GM23248 (cell line): Measurements from ENCODE around the gene HBA1. TPM values are rescaled to one million over a fixed set of nuclear protein-coding genes. Genes with fewer than 3 reads are reported as not detected.
A peak's percentile ranks its signal among the peaks of the same experiment; 100 is the strongest.
"Not testable (repeated sequence)": the region's sequence is repeated elsewhere in the genome, so short reads cannot be mapped to it uniquely, and the experiment has no call there.

Experiments used
- DNase-seq: peaks from one replicate; pipeline ENCODE4 v3.0.0-alpha.2; 2015
- H2AFZ ChIP-seq: fragments of 200-600 bp; sonication (generic); 2 replicates; pipeline ENCODE4 v1.6.1; 2016; ENCODE audit warnings: antibody characterized with exemption
- H3F3A ChIP-seq: fragments of 200-600 bp; sonication (generic); 2 replicates; pipeline ENCODE4 v1.6.1; 2016; ENCODE audit warnings: mild to moderate bottlenecking, antibody characterized with exemption, mixed run types; ENCODE audit not compliant: insufficient read depth
- H3K27ac ChIP-seq: fragments of 200-600 bp; sonication (generic); 2 replicates; pipeline ENCODE4 v1.5.1; 2016; ENCODE audit warnings: mild to moderate bottlenecking
- H3K27me3 ChIP-seq: fragments of 200-600 bp; sonication (generic); replicated peaks from 2 replicates; pipeline ENCODE4 v1.6.1; 2016; ENCODE audit warnings: mild to moderate bottlenecking; ENCODE audit not compliant: insufficient read depth
- H3K36me3 ChIP-seq: fragments of 200-600 bp; sonication (generic); 2 replicates; pipeline ENCODE4 v1.6.1; 2016; ENCODE audit warnings: low read depth, mild to moderate bottlenecking
- H3K4me1 ChIP-seq: fragments of 200-600 bp; sonication (generic); 2 replicates; pipeline ENCODE4 v1.6.1; 2016; ENCODE audit warnings: mild to moderate bottlenecking; ENCODE audit not compliant: insufficient read depth
- H3K4me2 ChIP-seq: fragments of 200-600 bp; sonication (generic); one replicate; pipeline ENCODE4 v1.6.1; 2016; ENCODE audit warnings: mild to moderate bottlenecking; ENCODE audit not compliant: unreplicated experiment
- H3K4me3 ChIP-seq: fragments of 200-600 bp; sonication (generic); 2 replicates; pipeline ENCODE4 v1.5.1; 2016; ENCODE audit warnings: mild to moderate bottlenecking
- H3K79me2 ChIP-seq: fragments of 200-600 bp; sonication (generic); 2 replicates; pipeline ENCODE4 v1.6.1; 2016; ENCODE audit warnings: mild to moderate bottlenecking; ENCODE audit not compliant: insufficient read depth
- H3K9ac ChIP-seq: fragments of 200-600 bp; sonication (generic); 2 replicates; pipeline ENCODE4 v1.6.1; 2016; ENCODE audit warnings: mild to moderate bottlenecking
- H3K9me2 ChIP-seq: fragments of 200-600 bp; sonication (generic); 2 replicates; pipeline ENCODE4 v1.6.1; 2016; ENCODE audit warnings: mixed run types, mild to moderate bottlenecking, moderate library complexity; ENCODE audit not compliant: insufficient read depth
- H3K9me3 ChIP-seq: fragments of 200-600 bp; sonication (generic); one replicate; pipeline ENCODE4 v1.6.1; 2017; ENCODE audit warnings: low read depth
- H4K20me1 ChIP-seq: fragments of 200-600 bp; sonication (generic); 2 replicates; pipeline ENCODE4 v1.6.0; 2016; ENCODE audit not compliant: insufficient read depth
- EZH2 ChIP-seq: fragments of 200-600 bp; sonication (generic); IDR thresholded peaks from 2 replicates; pipeline ENCODE4 v1.6.1; 2018; ENCODE audit warnings: antibody characterized with exemption, mild to moderate bottlenecking; ENCODE audit not compliant: insufficient read depth, poor library complexity, severe bottlenecking
- EZH2phosphoT487 ChIP-seq: fragments of 200-600 bp; sonication (generic); IDR thresholded peaks from 2 replicates; pipeline ENCODE4 v1.6.1; 2018; ENCODE audit warnings: antibody characterized with exemption, moderate library complexity, mild to moderate bottlenecking, low read depth; ENCODE audit not compliant: insufficient read depth
- WGBS, 2 experiments: methylation state at CpG; one replicate each; pipeline ENCODE4 v1.1.6; 2015 to 2017; ENCODE audit warnings: low lambda C conversion rate in 2 of 2, low coverage in 1 of 2; ENCODE audit errors: missing lambda C conversion rate in 2 of 2; 5-methylcytosine and 5-hydroxymethylcytosine counted together
- in situ Hi-C: fragments of 300-500 bp; cut with MboI; formaldehyde crosslinking; loops from 2 replicates; pipeline ENCODE4 v1.15.0; 2020
- polyA plus RNA-seq: library from polyadenylated mRNA; unstranded; fragments of >200 nt; fragmentation: Nextera tagmentation; extraction: Ambion mirVana; gene quantifications from 2 replicates; pipeline ENCODE4 v1.2.1, GENCODE V29; 2016
- total RNA-seq: library from RNA; depleted of rRNA; stranded (reverse); fragments of >200 nt; shearing (Covaris generic); gene quantifications from 2 replicates; pipeline ENCODE4 v1.2.3, GENCODE V29; 2014

HBA1 gene
- total and polyA plus RNA-seq, 2 experiments from 2014 or later, result not detected

- no peak for TF ChIP-seq EZH2
- TF ChIP-seq EZH2phosphoT487, result no peak
- Histone ChIP-seq H3K27me3 (peaks cover 23% of the 10 kb centered on the region), H3K79me2 (no peaks in the 10 kb centered on the region), H3K9me2 (no peaks in the 10 kb centered on the region), H3K36me3 (no peaks in the 10 kb centered on the region), H3K9ac (no peak overlapping the region), H3K4me3 (peak overlapping the region; percentile 68), H3K27ac (no peak overlapping the region), H4K20me1 (no peaks in the 10 kb centered on the region), H3K4me1 (no peaks in the 10 kb centered on the region), H3F3A (no peaks in the 10 kb centered on the region), H3K9me3 (no peaks in the 10 kb centered on the region), H3K4me2 (no peak overlapping the region), H2AFZ (peak overlapping the region; percentile 75)
- in situ Hi-C loops, result no loop called here
- 49 to 58% methylated on average over 7 of the region's 7 CpGs for WGBS, 2 experiments
- no peak for DNase-seq
Measured at GRCh38 chr16:155031-155398, 21.5 kb upstream of the HBA1 start.

- Histone ChIP-seq H3K9me3 (no peaks in the 10 kb centered on the region), H3K79me2 (no peaks in the 10 kb centered on the region), H2AFZ (no peak overlapping the region), H3K36me3 (no peaks in the 10 kb centered on the region), H3K4me3 (no peak overlapping the region), H3K4me2 (no peak overlapping the region), H3F3A (no peaks in the 10 kb centered on the region), H3K9me2 (no peaks in the 10 kb centered on the region), H4K20me1 (no peaks in the 10 kb centered on the region), H3K9ac (no peak overlapping the region), H3K27ac (no peak overlapping the region), H3K27me3 (peaks cover 18% of the 10 kb centered on the region), H3K4me1 (no peaks in the 10 kb centered on the region)
- TF ChIP-seq EZH2phosphoT487, result no peak
- TF ChIP-seq EZH2, result no peak
- in situ Hi-C loops, result no loop called here
- no peak for DNase-seq
- WGBS, 2 experiments, result 32 to 37% methylated on average over 6 of the region's 6 CpGs
Measured at GRCh38 chr16:159136-159849, 17.2 kb upstream of the HBA1 start.

- in situ Hi-C loops, result not testable (repeated sequence)
- 61% methylated on average over 19 of the region's 20 CpGs; no CpG with 5 or more reads in 1 of the 2 experiments for WGBS, 2 experiments
Measured at GRCh38 chr16:160242-160641, 16.2 kb upstream of the HBA1 start.

GRCh38 chr16:160691-161190 lies 15.7 kb upstream of the HBA1 start:
- Histone ChIP-seq H3F3A (no peaks in the 10 kb centered on the region), H3K4me2 (no peak overlapping the region), H3K4me3 (no peak overlapping the region), H3K9me2 (no peaks in the 10 kb centered on the region), H4K20me1 (no peaks in the 10 kb centered on the region), H3K79me2 (no peaks in the 10 kb centered on the region), H3K27ac (no peak overlapping the region), H3K4me1 (no peaks in the 10 kb centered on the region), H3K9ac (no peak overlapping the region), H3K9me3 (no peaks in the 10 kb centered on the region), H2AFZ (no peak overlapping the region), H3K36me3 (no peaks in the 10 kb centered on the region), H3K27me3 (peaks cover 16% of the 10 kb centered on the region)
- in situ Hi-C loops, result no loop called here
- 42 to 50% methylated on average over 9 to 18 of the region's 18 CpGs for WGBS, 2 experiments
- DNase-seq, result no peak
- TF ChIP-seq EZH2, result no peak
- TF ChIP-seq EZH2phosphoT487, result no peak

More at GRCh38 chr16:160242-160641, 16.2 kb upstream of the HBA1 start:
- not testable (repeated sequence) for H3K79me2 ChIP-seq, H4K20me1 ChIP-seq, H3K36me3 ChIP-seq, H2AFZ ChIP-seq, DNase-seq, H3K9me2 ChIP-seq, H3K4me2 ChIP-seq, H3K4me3 ChIP-seq, H3K9ac ChIP-seq, H3K4me1 ChIP-seq, H3F3A ChIP-seq, H3K9me3 ChIP-seq, H3K27ac ChIP-seq
- peaks cover 12% of the 10 kb centered on the region for H3K27me3 ChIP-seq
